ENCODE measurements around the gene ZCCHC24.
"Not testable (repeated sequence)": the region's sequence is repeated elsewhere in the genome, so short reads cannot be mapped to it uniquely, and the experiment has no call there.

GRCh38 chr10:79447249-79447648 is 1.8 kb upstream of the ZCCHC24 start:
- TF ChIP-seq, protein P1, sequence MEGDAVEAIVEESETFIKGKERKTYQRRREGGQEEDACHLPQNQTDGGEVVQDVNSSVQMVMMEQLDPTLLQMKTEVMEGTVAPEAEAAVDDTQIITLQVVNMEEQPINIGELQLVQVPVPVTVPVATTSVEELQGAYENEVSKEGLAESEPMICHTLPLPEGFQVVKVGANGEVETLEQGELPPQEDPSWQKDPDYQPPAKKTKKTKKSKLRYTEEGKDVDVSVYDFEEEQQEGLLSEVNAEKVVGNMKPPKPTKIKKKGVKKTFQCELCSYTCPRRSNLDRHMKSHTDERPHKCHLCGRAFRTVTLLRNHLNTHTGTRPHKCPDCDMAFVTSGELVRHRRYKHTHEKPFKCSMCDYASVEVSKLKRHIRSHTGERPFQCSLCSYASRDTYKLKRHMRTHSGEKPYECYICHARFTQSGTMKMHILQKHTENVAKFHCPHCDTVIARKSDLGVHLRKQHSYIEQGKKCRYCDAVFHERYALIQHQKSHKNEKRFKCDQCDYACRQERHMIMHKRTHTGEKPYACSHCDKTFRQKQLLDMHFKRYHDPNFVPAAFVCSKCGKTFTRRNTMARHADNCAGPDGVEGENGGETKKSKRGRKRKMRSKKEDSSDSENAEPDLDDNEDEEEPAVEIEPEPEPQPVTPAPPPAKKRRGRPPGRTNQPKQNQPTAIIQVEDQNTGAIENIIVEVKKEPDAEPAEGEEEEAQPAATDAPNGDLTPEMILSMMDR (IDR thresholded peaks at IDR 0.05; ENCODE audit: low read length) = not testable (repeated sequence)
- not testable (repeated sequence) for TF ChIP-seq EZH2 (IDR thresholded peaks at IDR 0.05; ENCODE audit: borderline replicate concordance, low read length)
